Uterus (tissue), 4 donors: ENCODE data around the gene SMTN. TPM values are rescaled to one million over a fixed set of nuclear protein-coding genes. Genes with fewer than 3 reads are reported as not detected.
"Not testable (repeated sequence)": the region's sequence is repeated elsewhere in the genome, so short reads cannot be mapped to it uniquely, and the experiment has no call there.

Experiments
- DNase-seq, 2 donors: peaks; one replicate each; pipeline ENCODE4 v3.0.0-alpha.2; 2019 to 2020
- H3K27ac ChIP-seq, 2 donors: fragments of 200-600 bp; sonication (generic); 1 replicate in 1 of 2; 2 replicates in 1 of 2; pipeline ENCODE4 v1.5.1; 2016 to 2018
- H3K27me3 ChIP-seq, 2 donors: fragments of 200-600 bp; sonication (generic); one replicate each; pipeline ENCODE4 v1.5.1; 2018 to 2019; ENCODE audit warnings: control low read depth in 1 of 2
- H3K36me3 ChIP-seq, 2 donors: fragments of 200-600 bp; sonication (generic); one replicate each; pipeline ENCODE4 v1.5.1; 2019; ENCODE audit warnings: control low read depth in 1 of 2
- H3K4me1 ChIP-seq, 2 donors: fragments of 200-600 bp; sonication (generic); one replicate each; pipeline ENCODE4 v1.5.1; 2018 to 2019; ENCODE audit warnings: control low read depth in 1 of 2
- H3K4me3 ChIP-seq, 2 donors: fragments of 200-600 bp; sonication (generic); 1 replicate in 1 of 2; 2 replicates in 1 of 2; pipeline ENCODE4 v1.5.1; 2018 to 2019; ENCODE audit warnings: mild to moderate bottlenecking in 1 of 2
- H3K9me3 ChIP-seq, 2 donors: fragments of 200-600 bp; sonication (generic); one replicate each; pipeline ENCODE4 v1.5.1; 2019; ENCODE audit warnings: control low read depth in 1 of 2
- POLR2A ChIP-seq, 2 donors: fragments of 450-650 bp; IDR thresholded peaks; one replicate each; pipeline ENCODE4 v1.6.1; 2016; ENCODE audit warnings: antibody characterized with exemption in 2 of 2, mild to moderate bottlenecking in 1 of 2, moderate library complexity in 1 of 2
- intact Hi-C: fragments of 100-400 bp; cut with DNase I; formaldehyde crosslinking; loops from one replicate; pipeline ENCODE4 v1.15.1; 2023; ENCODE audit warnings: low total_unique reads
- total RNA-seq, 4 donors: library from RNA; depleted of rRNA in 3 of 4; stranded (reverse); fragments of >200 nt in 3 of 4; gene quantifications; one replicate each; pipeline versions ENCODE4 v1.1.0 to v1.2.4, GENCODE V29; 2014 to 2023
- TF ChIP-seq, protein P1 (sequence below), 4 experiments: fragments of 200-600 bp in 2 of 4; fragments of 450-650 bp in 2 of 4; sonication (generic) in 2 of 4; IDR thresholded peaks; one replicate each; pipeline ENCODE4 v1.5.1; 2016 to 2019; ENCODE audit warnings: antibody characterized with exemption in 4 of 4, mild to moderate bottlenecking in 2 of 4, moderate library complexity in 1 of 4
- donor health status: DM: yes; HTN: yes; CAD: no.

Gene SMTN
- total RNA-seq, 4 donors from 2014 or later = 182 to 647 (median 274) TPM

DNA sequence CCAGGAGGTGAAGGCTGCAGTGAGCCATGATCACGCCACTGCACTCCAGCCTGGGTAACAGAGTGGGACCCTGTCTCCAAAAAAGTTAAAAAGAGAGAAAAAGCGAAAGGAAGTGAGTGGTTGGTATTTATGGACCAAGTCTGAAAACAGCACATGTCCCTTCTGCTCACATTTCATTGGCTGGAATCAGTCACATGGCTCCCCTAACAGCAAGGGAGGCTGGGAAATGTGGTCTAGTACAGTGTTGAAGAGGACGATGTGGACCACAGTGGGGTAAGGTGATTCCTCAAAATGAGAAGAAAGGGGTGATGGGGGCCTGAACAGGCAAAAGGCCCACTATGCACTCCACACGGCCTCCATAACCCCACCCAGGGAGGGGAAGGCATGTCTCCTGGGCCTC, 32.5 kb upstream of the SMTN start:
- H3K27me3 ChIP-seq = no peaks in the 10 kb centered on the region
- no peak for DNase-seq
- H3K36me3 ChIP-seq = no peaks in the 10 kb centered on the region
- peak overlapping the region; percentile 90 to 97 for H3K27ac ChIP-seq
- no peaks in the 10 kb centered on the region for H3K9me3 ChIP-seq
- intact Hi-C loops = no loop called here
- H3K4me3 ChIP-seq = no peak overlapping the region
- no peak for TF ChIP-seq POLR2A (IDR thresholded peaks at IDR 0.05)
- TF ChIP-seq, protein P1, sequence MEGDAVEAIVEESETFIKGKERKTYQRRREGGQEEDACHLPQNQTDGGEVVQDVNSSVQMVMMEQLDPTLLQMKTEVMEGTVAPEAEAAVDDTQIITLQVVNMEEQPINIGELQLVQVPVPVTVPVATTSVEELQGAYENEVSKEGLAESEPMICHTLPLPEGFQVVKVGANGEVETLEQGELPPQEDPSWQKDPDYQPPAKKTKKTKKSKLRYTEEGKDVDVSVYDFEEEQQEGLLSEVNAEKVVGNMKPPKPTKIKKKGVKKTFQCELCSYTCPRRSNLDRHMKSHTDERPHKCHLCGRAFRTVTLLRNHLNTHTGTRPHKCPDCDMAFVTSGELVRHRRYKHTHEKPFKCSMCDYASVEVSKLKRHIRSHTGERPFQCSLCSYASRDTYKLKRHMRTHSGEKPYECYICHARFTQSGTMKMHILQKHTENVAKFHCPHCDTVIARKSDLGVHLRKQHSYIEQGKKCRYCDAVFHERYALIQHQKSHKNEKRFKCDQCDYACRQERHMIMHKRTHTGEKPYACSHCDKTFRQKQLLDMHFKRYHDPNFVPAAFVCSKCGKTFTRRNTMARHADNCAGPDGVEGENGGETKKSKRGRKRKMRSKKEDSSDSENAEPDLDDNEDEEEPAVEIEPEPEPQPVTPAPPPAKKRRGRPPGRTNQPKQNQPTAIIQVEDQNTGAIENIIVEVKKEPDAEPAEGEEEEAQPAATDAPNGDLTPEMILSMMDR (IDR thresholded peaks at IDR 0.05) = no peak
- peaks cover 12 to 14% of the 10 kb centered on the region in 2 donors for H3K4me1 ChIP-seq

GRCh38 chr22:31049815-31050420, 31.2 kb upstream of the SMTN start:
- H3K36me3 ChIP-seq = no peaks in the 10 kb centered on the region
- H3K9me3 ChIP-seq = no peaks in the 10 kb centered on the region
- no peaks in the 10 kb centered on the region for H3K27me3 ChIP-seq
- TF ChIP-seq, protein P1 (IDR thresholded peaks at IDR 0.05) = no peak
- TF ChIP-seq POLR2A (IDR thresholded peaks at IDR 0.05) = no peak
- intact Hi-C loops = no loop called here
- H3K4me1 ChIP-seq = peaks cover 12 to 18% of the 10 kb centered on the region in 2 donors
- no peak for DNase-seq
- no peak overlapping the region for H3K4me3 ChIP-seq
- peak overlapping the region in 1 of 2 donors; percentile 24 for H3K27ac ChIP-seq

- no peak for DNase-seq
- intact Hi-C loops = no loop called here
- Histone ChIP-seq H3K4me3 (no peak overlapping the region), H3K4me1 (peaks cover 5 to 7% of the 10 kb centered on the region in 2 donors), H3K27ac (peak overlapping the region; percentile 88 to 99), H3K9me3 (no peaks in the 10 kb centered on the region), H3K36me3 (no peaks in the 10 kb centered on the region), H3K27me3 (no peaks in the 10 kb centered on the region)
- no peak for TF ChIP-seq POLR2A (IDR thresholded peaks at IDR 0.05)
Observed at GRCh38 chr22:31055117-31055634, 25.9 kb upstream of the SMTN start.

DNA sequence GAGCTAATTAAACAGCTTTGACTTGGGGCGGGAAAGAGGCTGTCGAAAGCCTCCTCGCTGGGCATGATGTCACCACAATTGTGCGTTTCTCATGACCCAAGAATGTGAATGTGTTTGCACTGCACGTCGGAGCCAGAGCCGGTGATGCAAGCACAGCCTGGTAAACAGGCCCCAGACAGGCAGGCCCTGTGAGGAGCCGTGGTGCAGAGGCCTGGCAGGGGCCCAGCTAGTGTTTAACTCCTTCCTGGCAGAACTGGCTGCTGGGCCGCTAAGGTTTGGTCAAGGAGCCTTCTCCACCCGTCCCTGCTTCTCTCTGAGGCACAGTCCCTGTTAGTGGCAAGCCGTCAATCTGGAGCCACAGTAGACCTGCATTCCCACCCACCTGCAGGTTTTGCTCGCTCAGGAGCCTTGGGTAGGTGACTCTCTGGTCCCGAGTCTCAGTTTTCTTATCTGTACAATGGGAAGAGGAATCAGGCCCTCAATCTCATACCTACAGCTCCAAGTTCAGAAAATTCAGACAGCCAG, 25.4 kb upstream of the SMTN start:
- H3K4me3 ChIP-seq = no peak overlapping the region
- DNase-seq = peak; percentile 93 to 98
- H3K27me3 ChIP-seq = no peaks in the 10 kb centered on the region
- peak; percentile 44 to 50 for TF ChIP-seq POLR2A (IDR thresholded peaks at IDR 0.05)
- TF ChIP-seq, protein P1 (IDR thresholded peaks at IDR 0.05) = no peak
- no peaks in the 10 kb centered on the region for H3K9me3 ChIP-seq
- peaks cover 5 to 7% of the 10 kb centered on the region in 2 donors for H3K4me1 ChIP-seq
- no peaks in the 10 kb centered on the region for H3K36me3 ChIP-seq
- intact Hi-C loops = no loop called here
- H3K27ac ChIP-seq = peak overlapping the region; percentile 88 to 99

GRCh38 chr22:31056986-31057599, 24.0 kb upstream of the SMTN start:
- intact Hi-C loops = no loop called here
- no peak for DNase-seq
- peaks cover 5 to 7% of the 10 kb centered on the region in 2 donors for H3K4me1 ChIP-seq
- H3K4me3 ChIP-seq = no peak overlapping the region
- H3K36me3 ChIP-seq = no peaks in the 10 kb centered on the region
- H3K27me3 ChIP-seq = no peaks in the 10 kb centered on the region
- H3K9me3 ChIP-seq = no peaks in the 10 kb centered on the region
- peak overlapping the region; percentile 88 to 99 for H3K27ac ChIP-seq
- TF ChIP-seq, protein P1 (IDR thresholded peaks at IDR 0.05) = no peak
- TF ChIP-seq POLR2A (IDR thresholded peaks at IDR 0.05) = no peak

- peak overlapping the region; percentile 42 to 66 for H3K27ac ChIP-seq
- H3K36me3 ChIP-seq, H3K27me3 ChIP-seq, H3K4me3 ChIP-seq, DNase-seq, H3K9me3 ChIP-seq, H3K4me1 ChIP-seq, intact Hi-C loops: not testable (repeated sequence)
Observed at GRCh38 chr22:31059663-31060062, 21.5 kb upstream of the SMTN start.
